Neural cell (in vitro differentiated cells): ENCODE data around the gene GNAS-AS1. TPM values are rescaled to one million over a fixed set of nuclear protein-coding genes. Genes with fewer than 3 reads are reported as not detected.
A peak's percentile ranks its signal among the peaks of the same experiment; 100 is the strongest.

Experiments
- H2AFZ ChIP-seq: fragments of 200-600, 300-800 bp; sonication (generic), shearing (Covaris generic); 2 replicates; pipeline ENCODE4 v1.6.0; 2014; ENCODE audit warnings: low read depth, mild to moderate bottlenecking, antibody characterized with exemption, low read length, moderate library complexity
- H3F3A ChIP-seq: fragments of 200-600 bp; shearing (Covaris generic); 2 replicates; pipeline ENCODE4 v1.6.1; 2016; ENCODE audit warnings: mild to moderate bottlenecking, moderate library complexity, mixed read lengths, antibody characterized with exemption, low read length; ENCODE audit not compliant: insufficient read depth, poor library complexity, severe bottlenecking
- H3K27ac ChIP-seq: fragments of 200-600, 300-800 bp; sonication (generic), shearing (Covaris generic); 2 replicates; pipeline ENCODE4 v1.5.1; 2014; ENCODE audit warnings: mild to moderate bottlenecking, low read length, moderate library complexity
- H3K27me3 ChIP-seq: fragments of 300-800, 200-600 bp; sonication (generic), shearing (Covaris generic); 2 replicates; pipeline ENCODE4 v1.6.0; 2014; ENCODE audit warnings: mild to moderate bottlenecking, low read depth, low read length, moderate library complexity; ENCODE audit not compliant: insufficient read depth
- H3K36me3 ChIP-seq: fragments of 300-800, 200-600 bp; sonication (generic), shearing (Covaris generic); 2 replicates; pipeline ENCODE4 v1.5.1; 2014; ENCODE audit warnings: mild to moderate bottlenecking, antibody characterized with exemption, low read length, moderate library complexity; ENCODE audit not compliant: insufficient read depth
- H3K4me2 ChIP-seq: fragments of 300-800, 200-600 bp; sonication (generic), shearing (Covaris generic); 2 replicates; pipeline ENCODE4 v1.6.0; 2014; ENCODE audit warnings: mild to moderate bottlenecking, low read length
- H3K4me3 ChIP-seq: fragments of 300-800, 200-600 bp; sonication (generic), shearing (Covaris generic); 2 replicates; pipeline ENCODE4 v1.5.1; 2014; ENCODE audit warnings: mild to moderate bottlenecking, low read length, moderate library complexity
- H3K79me2 ChIP-seq: fragments of 200-600 bp; shearing (Covaris generic); replicated peaks from 2 replicates; pipeline ENCODE4 v1.6.0; 2014; ENCODE audit warnings: mild to moderate bottlenecking, low read length, moderate library complexity; ENCODE audit not compliant: insufficient read depth
- H3K9ac ChIP-seq: fragments of 300-800, 200-600 bp; sonication (generic), shearing (Covaris generic); 2 replicates; pipeline ENCODE4 v1.6.1; 2016; ENCODE audit warnings: mild to moderate bottlenecking, low read length, mixed read lengths
- H3K9me2 ChIP-seq: fragments of 200-600 bp; shearing (Covaris generic); 2 replicates; pipeline ENCODE4 v1.6.1; 2016; ENCODE audit warnings: mild to moderate bottlenecking, low read length, mixed read lengths; ENCODE audit not compliant: insufficient read depth
- H3K9me3 ChIP-seq: fragments of 200-600, 300-800 bp; sonication (generic), shearing (Covaris generic); 2 replicates; pipeline ENCODE4 v1.6.1; 2016; ENCODE audit warnings: mild to moderate bottlenecking, mixed run types, low read length, moderate library complexity, mixed read lengths
- H4K20me1 ChIP-seq: fragments of 200-600 bp; shearing (Covaris generic); 2 replicates; pipeline ENCODE4 v1.6.1; 2016; ENCODE audit warnings: mild to moderate bottlenecking, mixed run types; ENCODE audit not compliant: insufficient read depth
- CTCF ChIP-seq: fragments of 450-650 bp; IDR thresholded peaks from 2 replicates; pipeline ENCODE4 v1.5.1; 2014; ENCODE audit warnings: antibody characterized with exemption, mild to moderate bottlenecking, moderate library complexity; ENCODE audit not compliant: poor library complexity, severe bottlenecking
- EZH2 ChIP-seq: fragments of 200-600, 300-800 bp; shearing (Covaris generic), sonication (generic); IDR thresholded peaks from 2 replicates; pipeline ENCODE4 v1.6.1; 2014; ENCODE audit warnings: antibody characterized with exemption, low read length, borderline replicate concordance, mild to moderate bottlenecking; ENCODE audit not compliant: insufficient read depth, poor library complexity, severe bottlenecking
- RAD21 ChIP-seq: fragments of 450-650 bp; conservative IDR thresholded peaks from 2 replicates; pipeline ENCODE4 v1.6.1; 2014; ENCODE audit warnings: antibody characterized with exemption, mild to moderate bottlenecking, moderate library complexity
- REST ChIP-seq: IDR thresholded peaks from 2 replicates; pipeline ENCODE4 v1.6.1; 2012; ENCODE audit warnings: borderline replicate concordance
- SMC3 ChIP-seq: fragments of 450-650 bp; conservative IDR thresholded peaks from 2 replicates; pipeline ENCODE4 v1.6.1; 2014; ENCODE audit warnings: antibody characterized with exemption, mild to moderate bottlenecking, moderate library complexity; ENCODE audit not compliant: poor library complexity
- TAF1 ChIP-seq: IDR thresholded peaks from 2 replicates; pipeline ENCODE4 v1.6.1; 2012; ENCODE audit warnings: low read depth
- polyA plus RNA-seq: library from polyadenylated mRNA; depleted of rRNA; stranded (reverse); fragments of >200 nt; gene quantifications from 2 replicates; pipeline ENCODE4 v1.2.3, GENCODE V29; 2014

GNAS-AS1 gene
- polyA plus RNA-seq, 1 donor from 2014 or later = not detected

- peak; percentile 62 for TF ChIP-seq EZH2
- no peak for TF ChIP-seq CTCF
- peak overlapping the region; percentile 56 for H3K4me3 ChIP-seq
- H2AFZ ChIP-seq = no peak overlapping the region
- peaks cover 61% of the 10 kb centered on the region for H3K27me3 ChIP-seq
- H3K4me2 ChIP-seq = no peak overlapping the region
- H3K9me3 ChIP-seq = no peaks in the 10 kb centered on the region
- H3K9ac ChIP-seq = no peak overlapping the region
- no peaks in the 10 kb centered on the region for H3K9me2 ChIP-seq
- H3K27ac ChIP-seq = no peak overlapping the region
- no peaks in the 10 kb centered on the region for H3F3A ChIP-seq
- H4K20me1 ChIP-seq = no peaks in the 10 kb centered on the region
- no peaks in the 10 kb centered on the region for H3K36me3 ChIP-seq
- H3K79me2 ChIP-seq = no peaks in the 10 kb centered on the region
Measured at GRCh38 chr20:58840816-58841538, 9.7 kb downstream of the GNAS-AS1 start.

- TF ChIP-seq EZH2 = peak; percentile 73
- TF ChIP-seq REST = no peak
- Histone ChIP-seq H3K9me2 (no peaks in the 10 kb centered on the region), H2AFZ (no peak overlapping the region), H3K36me3 (no peaks in the 10 kb centered on the region), H3K27me3 (peaks cover 61% of the 10 kb centered on the region), H3K79me2 (no peaks in the 10 kb centered on the region), H4K20me1 (no peaks in the 10 kb centered on the region), H3K27ac (no peak overlapping the region), H3K9me3 (no peaks in the 10 kb centered on the region), H3K9ac (no peak overlapping the region), H3F3A (no peaks in the 10 kb centered on the region), H3K4me3 (peak overlapping the region; percentile 56), H3K4me2 (no peak overlapping the region)
Measured at GRCh38 chr20:58839991-58840747, 10.5 kb downstream of the GNAS-AS1 start.

GRCh38 chr20:58839474-58839874 lies 11.2 kb downstream of the GNAS-AS1 start:
- TF ChIP-seq SMC3 = peak; percentile 79
- TF ChIP-seq RAD21 = peak; percentile 74
- no peak for TF ChIP-seq REST
- TF ChIP-seq CTCF = peak; percentile 77
- no peak for TF ChIP-seq TAF1

More at GRCh38 chr20:58839474-58839874, 11.2 kb downstream of the GNAS-AS1 start:
- H3K36me3 ChIP-seq = no peaks in the 10 kb centered on the region
- H3K27ac ChIP-seq = no peak overlapping the region
- no peaks in the 10 kb centered on the region for H3K79me2 ChIP-seq
- no peak overlapping the region for H3K4me2 ChIP-seq
- no peaks in the 10 kb centered on the region for H4K20me1 ChIP-seq
- H3K9me2 ChIP-seq = no peaks in the 10 kb centered on the region
- H3K9ac ChIP-seq = no peak overlapping the region
- no peaks in the 10 kb centered on the region for H3K9me3 ChIP-seq
- H3K4me3 ChIP-seq = peak overlapping the region; percentile 56
- H3F3A ChIP-seq = no peaks in the 10 kb centered on the region
- peaks cover 61% of the 10 kb centered on the region for H3K27me3 ChIP-seq
- H2AFZ ChIP-seq = no peak overlapping the region
